Panc1 (cell line): ENCODE data around the gene TBC1D8B. TPM values are rescaled to one million over a fixed set of nuclear protein-coding genes. Genes with fewer than 3 reads are reported as not detected.

Experiments used
- ATAC-seq: fragments of 200-7000 bp; cut with Tn5 transposase; 2 replicates; pipeline ENCODE4 v1.9.1; 2020; ENCODE audit warnings: mild to moderate bottlenecking, moderate library complexity
- BruUV-seq: library from RNA; stranded (reverse); fragments of 400-500 nt; replicated peaks from 2 replicates; lab custom pipeline; 2021; lab: Mats Ljungman, UMichigan
- CTCF ChIA-PET: fragments of 300-600 bp; sonication (Branson Sonifier 250); formaldehyde crosslinking; loops from one replicate; lab custom pipeline; 2022; ENCODE audit warnings: antibody characterized with exemption; lab: Charles Lee
- POLR2A ChIA-PET: fragments of 300-600 bp; sonication (Branson Sonifier 250); formaldehyde crosslinking; loops from one replicate; lab custom pipeline; 2022; ENCODE audit warnings: antibody characterized with exemption; lab: Charles Lee
- DNase-seq: peaks from one replicate; pipeline ENCODE4 v3.0.0-alpha.2; 2010; ENCODE audit warnings: low read depth, low spot score
- H3K27ac ChIP-seq: 2 replicates; pipeline ENCODE4 v1.5.1; 2011; ENCODE audit warnings: mild to moderate bottlenecking, low read length, inconsistent platforms
- H3K27me3 ChIP-seq: fragments of 200-500 bp; sonication (Bioruptor generic); 2 replicates; pipeline ENCODE4 v1.6.0; 2014; ENCODE audit warnings: low read length, inconsistent platforms; ENCODE audit not compliant: control insufficient read depth, insufficient read depth
- H3K36me3 ChIP-seq: fragments of 200-500 bp; sonication (Bioruptor generic); 2 replicates; pipeline ENCODE4 v1.5.1; 2014; ENCODE audit warnings: inconsistent platforms, mild to moderate bottlenecking, low read length, moderate library complexity; ENCODE audit not compliant: control insufficient read depth, insufficient read depth
- H3K4me1 ChIP-seq: 2 replicates; pipeline ENCODE4 v1.5.1; 2011; ENCODE audit warnings: inconsistent platforms, mild to moderate bottlenecking, low read length, moderate library complexity; ENCODE audit not compliant: control insufficient read depth, insufficient read depth
- H3K4me3 ChIP-seq, 2 experiments: 2 replicates each; pipeline ENCODE4 v1.5.1; 2011 to 2012; ENCODE audit warnings: low read depth in 2 of 2, low read length in 2 of 2, mild to moderate bottlenecking in 2 of 2, inconsistent platforms in 1 of 2, moderate library complexity in 1 of 2
- H3K9me3 ChIP-seq: fragments of 200-500 bp; sonication (Bioruptor generic); 2 replicates; pipeline ENCODE4 v1.5.1; 2014; ENCODE audit warnings: low read depth, mild to moderate bottlenecking, inconsistent platforms, low read length, moderate library complexity; ENCODE audit not compliant: control insufficient read depth, insufficient read depth
- POLR2AphosphoS5 ChIP-seq: IDR thresholded peaks from 2 replicates; pipeline ENCODE4 v1.6.1; 2012; ENCODE audit warnings: mild to moderate bottlenecking, low read depth, low read length, moderate library complexity
- SIN3A ChIP-seq: IDR thresholded peaks from 2 replicates; pipeline ENCODE4 v1.6.1; 2012; ENCODE audit warnings: low read depth, mild to moderate bottlenecking, low read length, moderate library complexity, borderline replicate concordance; ENCODE audit not compliant: insufficient read depth
- TCF7L2 ChIP-seq: IDR thresholded peaks from 2 replicates; pipeline ENCODE4 v1.6.1; 2011; ENCODE audit warnings: mild to moderate bottlenecking, low read depth, low read length, inconsistent platforms
- in situ Hi-C: cut with HindIII; loops from 2 replicates; pipeline ENCODE4 v1.10.0; 2016; ENCODE audit warnings: low sequenced_read_pairs, low pct_unique_long_range_greater_than_20kb
- intact Hi-C: fragments of 100-400 bp; cut with micrococcal nuclease; formaldehyde crosslinking; loops from one replicate; pipeline ENCODE4 v1.10.0; 2022; ENCODE audit not compliant: unreplicated experiment
- total RNA-seq: library from RNA; stranded (reverse); gene quantifications from one replicate; pipeline ENCODE4 v1.2.1, GENCODE V29; 2021; ENCODE audit not compliant: unreplicated experiment
- TF ChIP-seq, protein P1 (sequence below), 2 experiments: IDR thresholded peaks; 2 replicates each; pipeline ENCODE4 v1.6.1; 2011 to 2012; ENCODE audit warnings: low read depth in 2 of 2, control low read depth in 1 of 2, low read length in 1 of 2, mild to moderate bottlenecking in 1 of 2, moderate library complexity in 1 of 2; ENCODE audit not compliant: insufficient read depth in 1 of 2
- TF ChIP-seq, protein P2 (sequence below): fragments of 450-650 bp; IDR thresholded peaks from 2 replicates; pipeline ENCODE4 v1.5.1; 2017; ENCODE audit warnings: mild to moderate bottlenecking

The TBC1D8B gene
- total RNA-seq, 1 experiment from 2014 or later: 8.9 TPM

DNA sequence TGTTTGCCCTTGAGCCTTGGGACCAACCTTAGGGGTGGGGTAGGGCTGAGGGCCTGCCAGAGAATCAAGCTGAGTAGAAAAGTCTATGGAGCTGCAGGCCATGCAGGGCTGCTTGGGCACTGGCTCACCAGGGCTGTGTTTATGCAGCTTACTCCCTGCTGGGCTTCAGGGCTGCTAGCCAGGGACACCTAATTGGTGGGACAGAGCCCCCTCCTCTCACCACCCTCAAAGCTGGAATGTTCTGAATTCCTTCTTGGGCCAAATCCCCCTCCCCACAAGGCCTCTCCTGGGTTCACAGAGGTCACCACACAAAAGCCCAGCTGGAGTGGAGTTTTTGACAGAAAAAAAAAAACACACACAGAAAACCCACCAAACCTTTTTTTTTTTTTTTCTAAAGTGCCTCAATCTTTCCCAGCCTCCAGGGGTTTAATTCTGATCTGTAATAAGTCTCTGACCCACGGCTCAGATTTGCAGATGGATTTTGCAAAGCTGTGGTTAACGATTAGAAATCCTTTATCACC, 117.5 kb downstream of the TBC1D8B start, which contains the start of gene CLDN2:
Gene CLDN2, plus strand, starts transcription at position 471 of the 521 bp plus-strand sequence. CDS start 7,827 bp downstream, outside the sequence.
- POLR2A ChIA-PET: interaction anchor here (0.7 kb wide), 1 partner anchor 132 kb away, joined by 12 read pairs; no protein-coding TSS in a partner anchor
- ATAC-seq: no peak
- Histone ChIP-seq H3K4me1 (no peaks in the 10 kb centered on the region), H3K27ac (no peak within 1 kb of the TSS), H3K27me3 (peaks cover 3% of the 10 kb centered on the region; the same call in 1 of the 2 replicates), H3K36me3 (no peaks in the 10 kb centered on the region), H3K9me3 (no peaks in the 10 kb centered on the region), H3K4me3 (no peak within 1 kb of the TSS)
- BruUV-seq: no TSS peak
- in situ Hi-C loops (no loop called here), intact Hi-C loops (no loop called here)
- DNase-seq: no peak
- CTCF ChIA-PET: no interaction called here
- TF ChIP-seq, protein P1, sequence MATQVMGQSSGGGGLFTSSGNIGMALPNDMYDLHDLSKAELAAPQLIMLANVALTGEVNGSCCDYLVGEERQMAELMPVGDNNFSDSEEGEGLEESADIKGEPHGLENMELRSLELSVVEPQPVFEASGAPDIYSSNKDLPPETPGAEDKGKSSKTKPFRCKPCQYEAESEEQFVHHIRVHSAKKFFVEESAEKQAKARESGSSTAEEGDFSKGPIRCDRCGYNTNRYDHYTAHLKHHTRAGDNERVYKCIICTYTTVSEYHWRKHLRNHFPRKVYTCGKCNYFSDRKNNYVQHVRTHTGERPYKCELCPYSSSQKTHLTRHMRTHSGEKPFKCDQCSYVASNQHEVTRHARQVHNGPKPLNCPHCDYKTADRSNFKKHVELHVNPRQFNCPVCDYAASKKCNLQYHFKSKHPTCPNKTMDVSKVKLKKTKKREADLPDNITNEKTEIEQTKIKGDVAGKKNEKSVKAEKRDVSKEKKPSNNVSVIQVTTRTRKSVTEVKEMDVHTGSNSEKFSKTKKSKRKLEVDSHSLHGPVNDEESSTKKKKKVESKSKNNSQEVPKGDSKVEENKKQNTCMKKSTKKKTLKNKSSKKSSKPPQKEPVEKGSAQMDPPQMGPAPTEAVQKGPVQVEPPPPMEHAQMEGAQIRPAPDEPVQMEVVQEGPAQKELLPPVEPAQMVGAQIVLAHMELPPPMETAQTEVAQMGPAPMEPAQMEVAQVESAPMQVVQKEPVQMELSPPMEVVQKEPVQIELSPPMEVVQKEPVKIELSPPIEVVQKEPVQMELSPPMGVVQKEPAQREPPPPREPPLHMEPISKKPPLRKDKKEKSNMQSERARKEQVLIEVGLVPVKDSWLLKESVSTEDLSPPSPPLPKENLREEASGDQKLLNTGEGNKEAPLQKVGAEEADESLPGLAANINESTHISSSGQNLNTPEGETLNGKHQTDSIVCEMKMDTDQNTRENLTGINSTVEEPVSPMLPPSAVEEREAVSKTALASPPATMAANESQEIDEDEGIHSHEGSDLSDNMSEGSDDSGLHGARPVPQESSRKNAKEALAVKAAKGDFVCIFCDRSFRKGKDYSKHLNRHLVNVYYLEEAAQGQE (IDR thresholded peaks at IDR 0.05; ENCODE audit: insufficient read depth in 1 of 2, low read depth in 2 of 2, low read length in 1 of 2): no peak
- TF ChIP-seq TCF7L2 (no peak), POLR2AphosphoS5 (no peak), SIN3A (no peak)
- TF ChIP-seq, protein P2, sequence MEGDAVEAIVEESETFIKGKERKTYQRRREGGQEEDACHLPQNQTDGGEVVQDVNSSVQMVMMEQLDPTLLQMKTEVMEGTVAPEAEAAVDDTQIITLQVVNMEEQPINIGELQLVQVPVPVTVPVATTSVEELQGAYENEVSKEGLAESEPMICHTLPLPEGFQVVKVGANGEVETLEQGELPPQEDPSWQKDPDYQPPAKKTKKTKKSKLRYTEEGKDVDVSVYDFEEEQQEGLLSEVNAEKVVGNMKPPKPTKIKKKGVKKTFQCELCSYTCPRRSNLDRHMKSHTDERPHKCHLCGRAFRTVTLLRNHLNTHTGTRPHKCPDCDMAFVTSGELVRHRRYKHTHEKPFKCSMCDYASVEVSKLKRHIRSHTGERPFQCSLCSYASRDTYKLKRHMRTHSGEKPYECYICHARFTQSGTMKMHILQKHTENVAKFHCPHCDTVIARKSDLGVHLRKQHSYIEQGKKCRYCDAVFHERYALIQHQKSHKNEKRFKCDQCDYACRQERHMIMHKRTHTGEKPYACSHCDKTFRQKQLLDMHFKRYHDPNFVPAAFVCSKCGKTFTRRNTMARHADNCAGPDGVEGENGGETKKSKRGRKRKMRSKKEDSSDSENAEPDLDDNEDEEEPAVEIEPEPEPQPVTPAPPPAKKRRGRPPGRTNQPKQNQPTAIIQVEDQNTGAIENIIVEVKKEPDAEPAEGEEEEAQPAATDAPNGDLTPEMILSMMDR: no peak

DNA sequence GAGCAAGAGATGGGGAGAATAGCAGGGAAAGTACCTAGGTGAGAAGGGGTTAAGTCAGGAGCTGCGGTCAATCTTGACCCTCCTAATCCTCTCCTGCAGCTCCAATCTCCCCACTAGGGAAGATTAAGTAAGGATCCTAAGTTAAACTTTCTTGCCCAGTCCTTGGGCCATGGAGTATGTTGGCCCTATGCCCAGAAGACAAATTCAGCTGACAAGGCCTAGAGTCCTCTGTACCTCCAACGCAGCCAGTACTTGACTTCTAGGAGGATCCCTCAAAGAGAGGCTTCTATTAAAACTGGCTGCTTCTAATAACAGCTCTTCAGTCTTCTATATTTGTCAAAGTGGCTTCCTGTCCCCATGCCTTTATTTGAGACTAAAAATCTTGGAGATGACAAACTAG, 119.2 kb downstream of the TBC1D8B start:
- Histone ChIP-seq H3K9me3 (no peaks in the 10 kb centered on the region), H3K4me3 (no peak overlapping the region), H3K27ac (no peak overlapping the region), H3K36me3 (no peaks in the 10 kb centered on the region), H3K27me3 (0 out of 2 replicates have a peak, but pooled peaks cover 3% of the 10 kb centered on the region), H3K4me1 (no peaks in the 10 kb centered on the region)
- DNase-seq: no peak
- ChIA-PET CTCF (no interaction called here), POLR2A (no interaction called here)
- BruUV-seq: no TSS peak
- in situ Hi-C loops (no loop called here), intact Hi-C loops (no loop called here)
- TF ChIP-seq POLR2AphosphoS5: no peak
- TF ChIP-seq TCF7L2: no peak
- TF ChIP-seq, protein P2: no peak
- TF ChIP-seq, protein P1 (IDR thresholded peaks at IDR 0.05; ENCODE audit: insufficient read depth in 1 of 2, low read depth in 2 of 2, low read length in 1 of 2): no peak
- no peak for TF ChIP-seq SIN3A
- ATAC-seq: no peak
